HUES48 (cell line): ENCODE measurements around the gene BRD3OS.

Experiments
- H3K27ac ChIP-seq: one replicate; pipeline ENCODE4 v1.7.0; 2013; ENCODE audit warnings: low read depth, low read length, inconsistent platforms
- H3K27me3 ChIP-seq: 2 replicates; pipeline ENCODE4 v1.6.1; 2013; ENCODE audit warnings: mild to moderate bottlenecking, low read length; ENCODE audit not compliant: control insufficient read depth, insufficient read depth
- H3K36me3 ChIP-seq: 2 replicates; pipeline ENCODE4 v1.6.1; 2013; ENCODE audit warnings: low read length; ENCODE audit not compliant: control insufficient read depth, insufficient read depth
- H3K4me1 ChIP-seq: 2 replicates; pipeline ENCODE4 v1.6.1; 2013; ENCODE audit warnings: mild to moderate bottlenecking, low read length; ENCODE audit not compliant: control insufficient read depth, insufficient read depth
- H3K4me3 ChIP-seq: 2 replicates; pipeline ENCODE4 v1.5.1; 2013; ENCODE audit warnings: mild to moderate bottlenecking, low read depth, low read length
- H3K9ac ChIP-seq: 2 replicates; pipeline ENCODE4 v1.6.1; 2013; ENCODE audit warnings: mild to moderate bottlenecking, low read depth, low read length, moderate library complexity
- H3K9me3 ChIP-seq: 2 replicates; pipeline ENCODE4 v1.6.1; 2013; ENCODE audit warnings: low read length; ENCODE audit not compliant: control insufficient read depth, insufficient read depth

The BRD3OS gene

GRCh38 chr9:134010310-134011173 is 14.7 kb upstream of the BRD3OS start:
- Histone ChIP-seq H3K4me3 (no peak overlapping the region), H3K27me3 (no peaks in the 10 kb centered on the region), H3K9ac (no peak overlapping the region)

GRCh38 chr9:134011401-134011800 is 13.9 kb upstream of the BRD3OS start:
- H3K9ac ChIP-seq, result no peak overlapping the region

More at GRCh38 chr9:134010310-134011173, 14.7 kb upstream of the BRD3OS start:
- Histone ChIP-seq H3K9me3 (peaks cover 25% of the 10 kb centered on the region), H3K36me3 (no peaks in the 10 kb centered on the region), H3K27ac (no peak overlapping the region), H3K4me1 (no peaks in the 10 kb centered on the region)

DNA sequence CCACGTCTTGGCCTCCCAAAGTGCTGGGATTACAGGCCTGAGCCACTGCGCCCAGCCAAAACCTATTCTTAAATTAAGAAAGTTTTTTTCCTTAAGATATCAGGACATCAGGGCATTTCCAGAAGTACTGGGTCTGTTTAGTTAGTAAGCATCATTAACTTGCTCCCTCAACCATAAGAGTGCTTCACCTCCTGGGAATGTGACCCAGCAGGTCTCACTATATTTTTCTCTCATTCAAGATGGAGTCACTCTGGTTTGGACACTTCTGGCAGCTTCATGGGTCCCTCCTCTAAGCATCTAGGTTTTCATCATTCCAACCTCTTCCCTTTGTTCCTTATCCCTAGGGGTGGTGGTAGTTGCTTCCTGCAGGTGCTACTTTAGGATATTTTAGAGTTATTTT is 10.3 kb upstream of the BRD3OS start:
- H3K27me3 ChIP-seq, result no peaks in the 10 kb centered on the region
- no peak overlapping the region for H3K9ac ChIP-seq
- no peaks in the 10 kb centered on the region for H3K4me1 ChIP-seq
- H3K27ac ChIP-seq, result no peak overlapping the region
- H3K9me3 ChIP-seq, result peaks cover 25% of the 10 kb centered on the region
- no peak overlapping the region for H3K4me3 ChIP-seq
- H3K36me3 ChIP-seq, result no peaks in the 10 kb centered on the region

More at GRCh38 chr9:134011401-134011800, 13.9 kb upstream of the BRD3OS start:
- Histone ChIP-seq H3K36me3 (no peaks in the 10 kb centered on the region), H3K4me3 (peak overlapping the region; percentile 21; the same call in 1 of the 2 replicates), H3K9me3 (peaks cover 25% of the 10 kb centered on the region), H3K4me1 (no peaks in the 10 kb centered on the region), H3K27ac (no peak overlapping the region), H3K27me3 (no peaks in the 10 kb centered on the region)

DNA sequence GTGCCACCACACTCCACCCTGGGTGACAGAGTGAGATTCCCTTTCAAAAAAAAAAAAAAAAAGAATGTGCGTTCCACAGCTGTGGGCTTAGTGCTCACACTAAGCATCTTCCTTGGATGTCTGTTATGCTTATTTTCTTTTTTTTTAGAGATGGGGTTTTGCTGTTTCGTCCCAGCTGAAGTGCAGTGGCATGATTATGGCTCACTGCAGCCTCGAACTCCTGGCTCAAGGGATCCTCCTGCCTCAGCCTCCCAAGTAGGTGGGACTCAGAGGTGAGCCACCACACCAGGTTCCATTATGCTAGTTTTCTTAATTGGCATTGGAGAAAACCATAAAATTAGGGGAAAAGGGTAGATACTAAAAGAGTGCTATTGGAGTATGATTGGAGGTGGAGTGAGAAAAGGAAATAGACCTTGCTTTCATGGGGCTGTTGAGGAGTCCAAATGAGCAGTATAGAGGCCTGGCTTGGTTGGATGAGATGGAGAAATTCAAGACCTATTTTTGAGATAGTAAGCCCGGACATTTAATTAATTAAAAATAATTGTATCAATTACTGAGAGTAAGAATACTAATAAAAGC is 978 bp upstream of the BRD3OS start:
- Histone ChIP-seq H3K27me3 (no peaks in the 10 kb centered on the region), H3K27ac (no peak overlapping the region), H3K9me3 (no peaks in the 10 kb centered on the region), H3K9ac (no peak overlapping the region), H3K36me3 (no peaks in the 10 kb centered on the region), H3K4me3 (peak overlapping the region; percentile 42), H3K4me1 (no peaks in the 10 kb centered on the region)

DNA sequence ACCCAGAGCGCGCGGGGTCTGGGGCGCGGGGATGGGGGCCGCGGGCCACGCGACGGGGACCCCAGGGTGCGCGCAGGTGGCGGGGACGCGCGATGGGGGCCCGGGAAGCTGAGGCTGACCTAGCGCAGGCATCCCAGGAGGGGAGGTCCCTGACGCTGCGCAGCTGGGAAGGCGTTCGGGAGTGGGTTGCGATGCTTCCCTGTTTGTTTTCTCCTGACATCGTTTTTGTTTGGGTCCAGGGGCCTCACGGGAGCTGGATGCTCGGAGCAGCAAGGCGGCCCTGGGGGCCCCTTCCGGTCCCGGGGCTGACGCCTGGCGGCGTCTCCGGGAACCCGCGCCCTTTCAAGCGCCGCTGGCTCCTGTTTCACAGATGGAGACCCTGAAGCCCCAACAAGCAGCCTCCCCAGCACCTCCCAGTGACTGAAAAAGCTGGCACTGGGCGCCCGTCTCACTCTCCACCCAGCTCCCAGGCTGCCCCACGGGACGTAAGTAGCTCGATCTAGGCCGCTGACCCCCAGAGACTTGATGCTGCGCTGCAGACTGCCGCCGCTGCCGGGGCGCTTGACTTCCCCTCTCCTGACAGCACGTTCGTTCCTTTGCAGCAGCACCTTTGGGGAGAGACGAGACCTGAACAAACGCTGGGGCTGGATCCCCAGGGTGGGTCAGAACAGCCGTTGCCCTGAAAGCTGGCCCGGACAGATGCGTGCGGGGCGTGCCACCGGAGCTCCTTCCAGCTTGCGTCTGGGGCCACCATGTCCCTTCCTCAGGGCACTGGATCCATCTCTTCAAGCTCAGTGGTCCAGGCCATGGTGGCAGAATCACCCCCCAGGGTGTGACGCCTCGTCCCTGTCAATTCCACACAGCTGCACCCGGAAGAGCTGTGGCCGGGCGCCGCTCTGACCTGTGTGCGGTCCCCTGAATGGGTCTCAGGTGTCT is 593 bp downstream of the BRD3OS start:
- H3K4me3 ChIP-seq, result peak overlapping the region; percentile 91
- H3K9ac ChIP-seq, result 0 out of 2 replicates have a peak overlapping the region, but pooled peaks have one; percentile 3
- no peaks in the 10 kb centered on the region for H3K4me1 ChIP-seq
- no peaks in the 10 kb centered on the region for H3K27me3 ChIP-seq
- H3K27ac ChIP-seq, result no peak overlapping the region
- peaks cover 7% of the 10 kb centered on the region for H3K36me3 ChIP-seq
- H3K9me3 ChIP-seq, result no peaks in the 10 kb centered on the region

DNA sequence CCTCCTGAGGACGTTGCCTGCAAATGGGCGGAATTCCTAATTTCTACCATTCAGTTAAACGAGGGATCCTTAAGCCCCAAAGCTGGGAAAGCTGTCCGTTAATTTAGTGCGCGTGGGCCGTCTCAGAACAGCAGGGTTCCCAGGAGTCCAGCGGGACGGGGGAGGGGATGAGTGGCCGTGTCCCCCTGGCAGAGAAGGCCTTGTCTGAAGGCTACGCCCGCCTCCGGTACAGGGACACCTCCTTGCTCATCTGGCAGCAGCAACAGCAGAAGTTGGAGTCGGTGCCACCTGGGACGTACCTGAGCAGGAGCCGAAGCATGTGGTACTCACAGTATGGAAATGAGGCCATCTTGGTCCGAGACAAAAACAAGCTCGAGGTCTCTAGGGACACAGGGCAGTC is 1.3 kb downstream of the BRD3OS start:
- no peaks in the 10 kb centered on the region for H3K4me1 ChIP-seq
- H3K36me3 ChIP-seq, result peaks cover 14% of the 10 kb centered on the region
- no peak overlapping the region for H3K9ac ChIP-seq
- no peak overlapping the region for H3K27ac ChIP-seq
- H3K9me3 ChIP-seq, result no peaks in the 10 kb centered on the region
- H3K4me3 ChIP-seq, result peak overlapping the region; percentile 91; the same call in 1 of the 2 replicates
- H3K27me3 ChIP-seq, result no peaks in the 10 kb centered on the region

GRCh38 chr9:134026981-134027380 is 1.7 kb downstream of the BRD3OS start:
- no peak overlapping the region for H3K4me3 ChIP-seq
- no peaks in the 10 kb centered on the region for H3K27me3 ChIP-seq
- no peaks in the 10 kb centered on the region for H3K4me1 ChIP-seq
- H3K9me3 ChIP-seq, result no peaks in the 10 kb centered on the region
- no peak overlapping the region for H3K27ac ChIP-seq
- peaks cover 18% of the 10 kb centered on the region for H3K36me3 ChIP-seq
- H3K9ac ChIP-seq, result no peak overlapping the region

- no peaks in the 10 kb centered on the region for H3K4me1 ChIP-seq
- no peaks in the 10 kb centered on the region for H3K9me3 ChIP-seq
- H3K4me3 ChIP-seq, result no peak overlapping the region
- H3K27me3 ChIP-seq, result no peaks in the 10 kb centered on the region
- H3K9ac ChIP-seq, result no peak overlapping the region
- H3K27ac ChIP-seq, result no peak overlapping the region
- peaks cover 23% of the 10 kb centered on the region for H3K36me3 ChIP-seq
Observed at GRCh38 chr9:134027561-134027960, 2.3 kb downstream of the BRD3OS start.

DNA sequence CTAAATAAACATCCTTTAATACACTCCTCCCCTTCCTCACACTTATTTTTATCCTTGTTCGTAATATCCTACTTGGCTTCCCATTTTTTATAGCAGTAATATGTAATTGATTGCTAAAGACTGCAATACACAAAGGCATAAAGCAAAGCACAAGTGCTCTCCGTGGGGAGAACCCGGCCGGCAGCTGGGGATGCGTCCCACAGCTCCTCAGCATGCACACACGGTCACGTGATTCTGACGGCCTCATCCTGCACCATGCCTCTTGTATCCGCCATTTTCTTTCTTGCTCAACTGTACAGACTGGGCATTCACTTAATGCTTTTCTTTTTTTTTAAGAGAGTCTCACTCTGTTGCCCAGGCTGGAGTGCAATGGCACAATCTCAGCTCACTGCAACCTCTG is 2.8 kb downstream of the BRD3OS start:
- Histone ChIP-seq H3K9me3 (no peaks in the 10 kb centered on the region), H3K4me3 (no peak overlapping the region), H3K9ac (no peak overlapping the region)

GRCh38 chr9:134028575-134029247 is 3.4 kb downstream of the BRD3OS start:
- H3K4me3 ChIP-seq, result no peak overlapping the region
- no peak overlapping the region for H3K9ac ChIP-seq
- no peaks in the 10 kb centered on the region for H3K4me1 ChIP-seq
- H3K36me3 ChIP-seq, result peaks cover 34% of the 10 kb centered on the region
- no peaks in the 10 kb centered on the region for H3K27me3 ChIP-seq
- H3K9me3 ChIP-seq, result no peaks in the 10 kb centered on the region
- H3K27ac ChIP-seq, result no peak overlapping the region

More for the DNA sequence above, 2.8 kb downstream of the BRD3OS start:
- no peak overlapping the region for H3K27ac ChIP-seq
- no peaks in the 10 kb centered on the region for H3K27me3 ChIP-seq
- H3K4me1 ChIP-seq, result no peaks in the 10 kb centered on the region
- H3K36me3 ChIP-seq, result peaks cover 28% of the 10 kb centered on the region
